ENCODE results near the gene ANO2.
"Not testable (repeated sequence)": the region's sequence is repeated elsewhere in the genome, so short reads cannot be mapped to it uniquely, and the experiment has no call there.

ANO2 gene

GRCh38 chr12:5901416-5901815 lies 43.6 kb downstream of the ANO2 start:
- no peak for DNase-seq
- intact Hi-C loops (cut with DNase I), result no loop called here

GRCh38 chr12:5900533-5901205 lies 44.4 kb downstream of the ANO2 start:
- no peak for DNase-seq
- intact Hi-C loops (cut with DNase I), result no loop called here

GRCh38 chr12:5900076-5900475 lies 45.0 kb downstream of the ANO2 start:
- intact Hi-C loops (cut with DNase I), result no loop called here

GRCh38 chr12:5899675-5900074 lies 45.4 kb downstream of the ANO2 start:
- DNase-seq, result no peak
- intact Hi-C loops (cut with DNase I), result no loop called here

More at GRCh38 chr12:5900076-5900475, 45.0 kb downstream of the ANO2 start:
- no peak for DNase-seq

GRCh38 chr12:5898874-5899273 lies 46.2 kb downstream of the ANO2 start:
- intact Hi-C loops (cut with DNase I), result no loop called here
- no peak for DNase-seq

- DNase-seq, result peak in 1 of 42 donors; percentile 24
- intact Hi-C loops (cut with DNase I), result no loop called here
Observed at GRCh38 chr12:5889381-5890047, 55.5 kb downstream of the ANO2 start.

GRCh38 chr12:5888816-5889315 lies 56.2 kb downstream of the ANO2 start:
- DNase-seq, result peak in 1 of 42 donors; percentile 9
- intact Hi-C loops (cut with DNase I), result no loop called here

- peak in 1 of 42 donors; percentile 24 for DNase-seq
- intact Hi-C loops (cut with DNase I), result not testable (repeated sequence)
Observed at GRCh38 chr12:5887819-5888218, 57.2 kb downstream of the ANO2 start.

- DNase-seq, result peak in 1 of 42 donors; percentile 1
- intact Hi-C loops (cut with DNase I), result no loop called here
Observed at GRCh38 chr12:5884866-5885265, 60.2 kb downstream of the ANO2 start.

- peak in 1 of 42 donors; percentile 25 for DNase-seq
- intact Hi-C loops (cut with DNase I), result no loop called here
Observed at GRCh38 chr12:5884285-5884684, 60.8 kb downstream of the ANO2 start.

GRCh38 chr12:5882511-5883190 lies 62.4 kb downstream of the ANO2 start:
- peak in 2 of 42 donors; percentile 9 to 34 for DNase-seq

GRCh38 chr12:5881666-5882065 lies 63.4 kb downstream of the ANO2 start:
- intact Hi-C loops (cut with DNase I), result no loop called here
- no peak for DNase-seq

More at GRCh38 chr12:5882511-5883190, 62.4 kb downstream of the ANO2 start:
- intact Hi-C loops (cut with DNase I), result no loop called here

- intact Hi-C loops (cut with DNase I), result no loop called here
- peak in 1 of 42 donors; percentile 9 for DNase-seq
Observed at GRCh38 chr12:5881101-5881606, 63.9 kb downstream of the ANO2 start.

GRCh38 chr12:5875851-5876250 lies 69.2 kb downstream of the ANO2 start:
- intact Hi-C loops (cut with DNase I), result no loop called here

GRCh38 chr12:5874514-5874913 lies 70.5 kb downstream of the ANO2 start:
- intact Hi-C loops (cut with DNase I), result no loop called here
- peak in 1 of 42 donors; percentile 35 for DNase-seq

More at GRCh38 chr12:5875851-5876250, 69.2 kb downstream of the ANO2 start:
- DNase-seq, result peak in 1 of 42 donors; percentile 9

- DNase-seq, result peak in 1 of 42 donors; percentile 33
- intact Hi-C loops (cut with DNase I), result no loop called here
Observed at GRCh38 chr12:5873281-5873919, 71.7 kb downstream of the ANO2 start.

GRCh38 chr12:5872745-5873144 lies 72.3 kb downstream of the ANO2 start:
- peak in 1 of 42 donors; percentile 38 for DNase-seq
- intact Hi-C loops (cut with DNase I), result no loop called here

GRCh38 chr12:5871741-5872140 lies 73.3 kb downstream of the ANO2 start:
- no peak for DNase-seq
- intact Hi-C loops (cut with DNase I), result no loop called here

GRCh38 chr12:5870183-5870582 lies 74.9 kb downstream of the ANO2 start:
- DNase-seq, result no peak
- intact Hi-C loops (cut with DNase I), result no loop called here
